BLaER1 (cell line): ENCODE results near the gene PTBP1.

Source experiments
- H3K27ac ChIP-seq: shearing (Covaris generic); formaldehyde crosslinking; 2 replicates; pipeline ENCODE4 v1.8.1; 2022
- H3K27me3 ChIP-seq: shearing (Covaris generic); formaldehyde crosslinking; 2 replicates; pipeline ENCODE4 v1.8.1; 2022
- H3K36me3 ChIP-seq: shearing (Covaris generic); formaldehyde crosslinking; 2 replicates; pipeline ENCODE4 v1.8.1; 2022
- H3K4me1 ChIP-seq: shearing (Covaris generic); formaldehyde crosslinking; 2 replicates; pipeline ENCODE4 v1.8.1; 2022
- H3K4me2 ChIP-seq: shearing (Covaris generic); formaldehyde crosslinking; 2 replicates; pipeline ENCODE4 v1.8.1; 2022
- H3K4me3 ChIP-seq: shearing (Covaris generic); formaldehyde crosslinking; 2 replicates; pipeline ENCODE4 v1.8.1; 2022
- H3K9ac ChIP-seq: shearing (Covaris generic); formaldehyde crosslinking; 2 replicates; pipeline ENCODE4 v1.8.1; 2022
- H3K9me3 ChIP-seq: shearing (Covaris generic); formaldehyde crosslinking; 2 replicates; pipeline ENCODE4 v1.8.1; 2022
- H4K20me1 ChIP-seq: shearing (Covaris generic); formaldehyde crosslinking; 2 replicates; pipeline ENCODE4 v1.8.1; 2022
- Cebpa-rat ChIP-seq: shearing (Covaris generic); IDR thresholded peaks from 2 replicates; pipeline ENCODE4 v1.8.1; 2022

Gene PTBP1

DNA sequence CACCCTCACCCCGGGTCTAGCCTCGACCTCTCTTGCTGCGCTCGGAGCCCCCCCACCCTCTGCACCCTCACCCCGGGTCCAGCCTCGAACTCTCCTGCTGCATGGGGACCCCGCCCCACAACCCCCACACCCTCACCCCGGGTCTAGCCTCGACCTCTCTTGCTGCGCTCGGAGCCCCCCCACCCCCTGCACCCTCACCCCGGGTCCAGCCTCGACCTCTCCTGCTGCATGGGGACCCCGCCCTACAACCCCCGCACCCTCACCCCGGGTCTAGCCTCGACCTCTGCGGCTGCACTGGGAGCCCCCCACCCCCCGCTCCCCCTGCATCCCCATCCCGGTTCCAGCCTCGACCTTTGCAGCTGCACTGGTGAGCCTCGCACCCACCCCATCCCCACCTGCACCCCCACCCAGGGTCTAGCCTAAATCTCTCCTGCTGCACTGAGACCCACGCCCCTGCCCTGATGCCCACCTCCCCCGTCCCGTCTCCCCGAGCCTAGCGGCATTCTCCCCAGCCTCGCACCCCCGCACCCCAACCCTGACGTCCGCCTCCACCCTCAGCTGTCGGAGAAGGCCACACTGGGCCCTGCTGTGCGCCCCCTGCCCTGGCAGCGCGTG, 64.0 kb downstream of the PTBP1 start:
- TF ChIP-seq Cebpa-rat: no peak
- H3K9me3 ChIP-seq: peaks cover 10% of the 10 kb centered on the region
- H3K27ac ChIP-seq: no peak overlapping the region
- H3K27me3 ChIP-seq: peaks cover 54% of the 10 kb centered on the region
- no peak overlapping the region for H3K9ac ChIP-seq
- H3K4me3 ChIP-seq: no peak overlapping the region
- peaks cover 48% of the 10 kb centered on the region for H3K4me1 ChIP-seq
- peaks cover 16% of the 10 kb centered on the region for H4K20me1 ChIP-seq
- H3K36me3 ChIP-seq: no peaks in the 10 kb centered on the region
- peak overlapping the region; percentile 39 for H3K4me2 ChIP-seq
